ENCODE results near the gene PCDH9.
"Not testable (repeated sequence)": the region's sequence is repeated elsewhere in the genome, so short reads cannot be mapped to it uniquely, and the experiment has no call there.

Gene PCDH9

GRCh38 chr13:66886264-66886663 lies 343.9 kb downstream of the PCDH9 start:
- Histone ChIP-seq H3K9ac (ENCODE audit: low read length) (no peak overlapping the region), H3K4me1 (ENCODE audit: low read length) (peaks cover 15% of the 10 kb centered on the region), H2AFZ (ENCODE audit: low read depth, low read length) (no peak overlapping the region), H4K20me1 (ENCODE audit: insufficient read depth, low read length) (no peaks in the 10 kb centered on the region), H3K27me3 (ENCODE audit: low read depth, low read length) (peaks cover 9% of the 10 kb centered on the region), H3K79me2 (ENCODE audit: low read length) (no peaks in the 10 kb centered on the region), H3K36me3 (replicated peaks; ENCODE audit: low read depth, low read length) (no peaks in the 10 kb centered on the region), H3K4me2 (ENCODE audit: low read length) (no peak overlapping the region), H3K9me3 (ENCODE audit: insufficient read depth, low read length) (peaks cover 6% of the 10 kb centered on the region; the same call in 1 of the 2 replicates), H3K27ac (ENCODE audit: low read length) (no peak overlapping the region), H3K4me3 (ENCODE audit: low read length) (no peak overlapping the region)
- no peak for TF ChIP-seq EZH2phosphoT487 (IDR thresholded peaks at IDR 0.05; ENCODE audit: low read depth)
- TF ChIP-seq, protein P1, sequence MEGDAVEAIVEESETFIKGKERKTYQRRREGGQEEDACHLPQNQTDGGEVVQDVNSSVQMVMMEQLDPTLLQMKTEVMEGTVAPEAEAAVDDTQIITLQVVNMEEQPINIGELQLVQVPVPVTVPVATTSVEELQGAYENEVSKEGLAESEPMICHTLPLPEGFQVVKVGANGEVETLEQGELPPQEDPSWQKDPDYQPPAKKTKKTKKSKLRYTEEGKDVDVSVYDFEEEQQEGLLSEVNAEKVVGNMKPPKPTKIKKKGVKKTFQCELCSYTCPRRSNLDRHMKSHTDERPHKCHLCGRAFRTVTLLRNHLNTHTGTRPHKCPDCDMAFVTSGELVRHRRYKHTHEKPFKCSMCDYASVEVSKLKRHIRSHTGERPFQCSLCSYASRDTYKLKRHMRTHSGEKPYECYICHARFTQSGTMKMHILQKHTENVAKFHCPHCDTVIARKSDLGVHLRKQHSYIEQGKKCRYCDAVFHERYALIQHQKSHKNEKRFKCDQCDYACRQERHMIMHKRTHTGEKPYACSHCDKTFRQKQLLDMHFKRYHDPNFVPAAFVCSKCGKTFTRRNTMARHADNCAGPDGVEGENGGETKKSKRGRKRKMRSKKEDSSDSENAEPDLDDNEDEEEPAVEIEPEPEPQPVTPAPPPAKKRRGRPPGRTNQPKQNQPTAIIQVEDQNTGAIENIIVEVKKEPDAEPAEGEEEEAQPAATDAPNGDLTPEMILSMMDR (IDR thresholded peaks at IDR 0.05; ENCODE audit: low read depth, low read length): no peak

DNA sequence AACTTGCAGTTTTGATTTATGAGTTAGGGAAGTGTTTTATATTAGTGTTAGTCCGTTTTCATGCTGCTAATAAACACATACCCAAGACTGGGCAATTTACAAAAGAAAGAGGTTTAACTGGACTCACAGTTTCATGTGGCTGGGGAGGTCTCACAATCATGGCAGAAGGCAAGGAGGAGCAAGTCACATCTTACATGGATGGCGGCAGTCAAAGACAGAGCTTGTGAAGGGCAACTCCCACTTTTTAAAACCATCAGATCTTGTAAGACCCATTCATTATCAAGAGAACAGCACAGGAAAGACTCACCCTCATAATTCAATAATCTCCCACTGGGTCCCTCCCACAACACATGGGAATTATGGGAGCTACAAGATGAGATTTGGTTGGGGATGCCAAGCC lies 349.0 kb downstream of the PCDH9 start:
- not testable (repeated sequence) for H3K9ac ChIP-seq (ENCODE audit: low read length); H4K20me1 ChIP-seq (ENCODE audit: insufficient read depth, low read length); H3K4me3 ChIP-seq (ENCODE audit: low read length); H2AFZ ChIP-seq (ENCODE audit: low read depth, low read length); H3K9me3 ChIP-seq (ENCODE audit: insufficient read depth, low read length); H3K36me3 ChIP-seq (replicated peaks; ENCODE audit: low read depth, low read length); H3K27me3 ChIP-seq (ENCODE audit: low read depth, low read length); H3K27ac ChIP-seq (ENCODE audit: low read length); H3K4me2 ChIP-seq (ENCODE audit: low read length); H3K4me1 ChIP-seq (ENCODE audit: low read length); H3K79me2 ChIP-seq (ENCODE audit: low read length)

GRCh38 chr13:66879988-66880387 lies 350.1 kb downstream of the PCDH9 start:
- H3K9ac ChIP-seq (ENCODE audit: low read length): no peak overlapping the region
- no peak overlapping the region for H2AFZ ChIP-seq (ENCODE audit: low read depth, low read length)
- no peaks in the 10 kb centered on the region for H3K9me3 ChIP-seq (ENCODE audit: insufficient read depth, low read length)
- no peaks in the 10 kb centered on the region for H3K4me1 ChIP-seq (ENCODE audit: low read length)
- H3K27ac ChIP-seq (ENCODE audit: low read length): no peak overlapping the region
- H3K36me3 ChIP-seq (replicated peaks; ENCODE audit: low read depth, low read length): no peaks in the 10 kb centered on the region
- TF ChIP-seq, protein P1 (IDR thresholded peaks at IDR 0.05; ENCODE audit: low read depth, low read length): no peak
- TF ChIP-seq EZH2phosphoT487 (IDR thresholded peaks at IDR 0.05; ENCODE audit: low read depth): no peak
- H3K4me3 ChIP-seq (ENCODE audit: low read length): no peak overlapping the region
- no peak overlapping the region for H3K4me2 ChIP-seq (ENCODE audit: low read length)
- H3K27me3 ChIP-seq (ENCODE audit: low read depth, low read length): no peaks in the 10 kb centered on the region
- H4K20me1 ChIP-seq (ENCODE audit: insufficient read depth, low read length): no peaks in the 10 kb centered on the region
- no peaks in the 10 kb centered on the region for H3K79me2 ChIP-seq (ENCODE audit: low read length)

DNA sequence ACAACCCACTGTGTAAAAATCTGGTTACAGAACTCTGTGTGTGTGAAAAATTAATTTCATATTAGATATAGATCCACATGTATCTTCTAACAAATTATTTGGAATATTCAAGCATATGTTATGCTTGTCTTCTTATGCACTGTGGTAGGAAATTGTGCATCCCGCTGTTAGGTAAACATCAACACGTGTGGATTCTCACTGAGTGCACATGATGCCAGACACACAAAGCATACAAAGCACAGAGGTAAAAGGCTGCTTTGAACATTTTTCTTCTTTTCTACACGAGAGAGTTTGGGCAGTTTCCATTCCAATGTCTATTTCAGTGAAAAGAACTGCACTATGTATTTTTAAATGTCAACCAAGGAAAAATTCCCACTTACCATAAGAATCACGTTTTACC lies 354.9 kb downstream of the PCDH9 start:
- Histone ChIP-seq H4K20me1 (ENCODE audit: insufficient read depth, low read length) (no peaks in the 10 kb centered on the region), H3K79me2 (ENCODE audit: low read length) (no peaks in the 10 kb centered on the region), H3K27me3 (ENCODE audit: low read depth, low read length) (no peaks in the 10 kb centered on the region), H3K9me3 (ENCODE audit: insufficient read depth, low read length) (no peaks in the 10 kb centered on the region), H3K4me2 (ENCODE audit: low read length) (no peak overlapping the region), H3K9ac (ENCODE audit: low read length) (no peak overlapping the region), H2AFZ (ENCODE audit: low read depth, low read length) (no peak overlapping the region), H3K4me3 (ENCODE audit: low read length) (no peak overlapping the region), H3K36me3 (replicated peaks; ENCODE audit: low read depth, low read length) (no peaks in the 10 kb centered on the region), H3K27ac (ENCODE audit: low read length) (no peak overlapping the region), H3K4me1 (ENCODE audit: low read length) (no peaks in the 10 kb centered on the region)
- no peak for TF ChIP-seq EZH2phosphoT487 (IDR thresholded peaks at IDR 0.05; ENCODE audit: low read depth)
- TF ChIP-seq, protein P1 (IDR thresholded peaks at IDR 0.05; ENCODE audit: low read depth, low read length): no peak

- Histone ChIP-seq H2AFZ (ENCODE audit: low read depth, low read length) (peak overlapping the region; percentile 4; the same call in 1 of the 2 replicates), H3K4me1 (ENCODE audit: low read length) (no peaks in the 10 kb centered on the region), H4K20me1 (ENCODE audit: insufficient read depth, low read length) (no peaks in the 10 kb centered on the region), H3K9ac (ENCODE audit: low read length) (no peak overlapping the region), H3K27me3 (ENCODE audit: low read depth, low read length) (no peaks in the 10 kb centered on the region), H3K4me2 (ENCODE audit: low read length) (no peak overlapping the region), H3K4me3 (ENCODE audit: low read length) (no peak overlapping the region), H3K79me2 (ENCODE audit: low read length) (no peaks in the 10 kb centered on the region), H3K9me3 (ENCODE audit: insufficient read depth, low read length) (no peaks in the 10 kb centered on the region), H3K36me3 (replicated peaks; ENCODE audit: low read depth, low read length) (no peaks in the 10 kb centered on the region), H3K27ac (ENCODE audit: low read length) (no peak overlapping the region)
- TF ChIP-seq EZH2phosphoT487 (IDR thresholded peaks at IDR 0.05; ENCODE audit: low read depth): no peak
- TF ChIP-seq, protein P1 (IDR thresholded peaks at IDR 0.05; ENCODE audit: low read depth, low read length): no peak
Measured at GRCh38 chr13:66864627-66865026, 365.5 kb downstream of the PCDH9 start.

All from OCI-LY3 (cell line).